GM19043 (cell line): ENCODE data around the gene SSUH2.

ENCODE experiments used
- ATAC-seq: cut with Tn5 transposase; IDR thresholded peaks from one replicate; pipeline ENCODE4 v1.9.1; 2021; ENCODE audit warnings: low read depth; ENCODE audit not compliant: unreplicated experiment

The SSUH2 gene

GRCh38 chr3:8618950-8619349 lies 25.6 kb downstream of the SSUH2 start:
- no peak for ATAC-seq

GRCh38 chr3:8617921-8618320 lies 26.7 kb downstream of the SSUH2 start:
- ATAC-seq, result no peak

- ATAC-seq, result no peak
Observed at GRCh38 chr3:8610951-8611350, 33.6 kb downstream of the SSUH2 start.

GRCh38 chr3:8608791-8609467 lies 35.7 kb downstream of the SSUH2 start:
- no peak for ATAC-seq

GRCh38 chr3:8608041-8608790 lies 36.4 kb downstream of the SSUH2 start:
- ATAC-seq, result no peak

- no peak for ATAC-seq
Observed at GRCh38 chr3:8607234-8608040, 37.2 kb downstream of the SSUH2 start.

- ATAC-seq, result no peak
Observed at GRCh38 chr3:8606701-8607231, 37.8 kb downstream of the SSUH2 start.

- ATAC-seq, result no peak
Observed at GRCh38 chr3:8604988-8605387, 39.6 kb downstream of the SSUH2 start.

- ATAC-seq, result no peak
Observed at GRCh38 chr3:8604006-8604405, 40.6 kb downstream of the SSUH2 start.

- ATAC-seq, result no peak
Observed at GRCh38 chr3:8603115-8603710, 41.4 kb downstream of the SSUH2 start.

GRCh38 chr3:8600457-8600856 lies 44.1 kb downstream of the SSUH2 start:
- no peak for ATAC-seq

GRCh38 chr3:8599146-8599545 lies 45.5 kb downstream of the SSUH2 start:
- no peak for ATAC-seq

GRCh38 chr3:8597219-8597853 lies 47.3 kb downstream of the SSUH2 start:
- no peak for ATAC-seq

GRCh38 chr3:8596321-8597218 lies 48.0 kb downstream of the SSUH2 start:
- no peak for ATAC-seq

GRCh38 chr3:8595695-8596115 lies 48.9 kb downstream of the SSUH2 start:
- ATAC-seq, result no peak

GRCh38 chr3:8595252-8595651 lies 49.3 kb downstream of the SSUH2 start:
- ATAC-seq, result no peak

- no peak for ATAC-seq
Observed at GRCh38 chr3:8593021-8593827, 51.4 kb downstream of the SSUH2 start.

GRCh38 chr3:8589880-8590556 lies 54.6 kb downstream of the SSUH2 start:
- no peak for ATAC-seq
